ACC112 (cell line): Measurements from ENCODE around the gene SRGAP3.

Experiments
- H2AFZ ChIP-seq: fragments of 200-600 bp; sonication (generic); one replicate; pipeline ENCODE4 v1.6.0; 2017; ENCODE audit warnings: antibody characterized with exemption, low read length; ENCODE audit not compliant: unreplicated experiment
- H3K27ac ChIP-seq: fragments of 200-600 bp; sonication (generic); 2 replicates; pipeline ENCODE4 v1.5.1; 2014; ENCODE audit warnings: low read depth, mild to moderate bottlenecking, antibody characterized with exemption, low read length, moderate library complexity
- H3K27me3 ChIP-seq: fragments of 200-600 bp; sonication (generic); 2 replicates; pipeline ENCODE4 v1.6.1; 2014; ENCODE audit warnings: mild to moderate bottlenecking, antibody characterized with exemption, low read length, moderate library complexity, mixed read lengths; ENCODE audit not compliant: insufficient read depth
- H3K36me3 ChIP-seq: fragments of 200-600 bp; sonication (generic); 2 replicates; pipeline ENCODE4 v1.6.1; 2016; ENCODE audit warnings: mild to moderate bottlenecking, antibody characterized with exemption, low read length, moderate library complexity, mixed read lengths; ENCODE audit not compliant: insufficient read depth
- H3K4me1 ChIP-seq: fragments of 200-600 bp; sonication (generic); one replicate; pipeline ENCODE4 v1.6.1; 2016; ENCODE audit warnings: low read length, mixed read lengths; ENCODE audit not compliant: insufficient read depth, unreplicated experiment, control insufficient read depth
- H3K4me3 ChIP-seq: fragments of 200-600 bp; sonication (generic); 2 replicates; pipeline ENCODE4 v1.5.1; 2014; ENCODE audit warnings: mild to moderate bottlenecking, low read depth, low read length
- H3K79me2 ChIP-seq: fragments of 200-600 bp; sonication (generic); one replicate; pipeline ENCODE4 v1.6.0; 2016; ENCODE audit warnings: low read length; ENCODE audit not compliant: control insufficient read depth, unreplicated experiment, insufficient read depth

SRGAP3 gene

GRCh38 chr3:9158865-9159630 is 90.4 kb downstream of the SRGAP3 start:
- H3K27me3 ChIP-seq = no peaks in the 10 kb centered on the region
- H3K36me3 ChIP-seq = no peaks in the 10 kb centered on the region
- no peak overlapping the region for H3K27ac ChIP-seq
- no peak overlapping the region for H3K4me3 ChIP-seq
- no peak overlapping the region for H2AFZ ChIP-seq
- H3K79me2 ChIP-seq = no peaks in the 10 kb centered on the region
- no peaks in the 10 kb centered on the region for H3K4me1 ChIP-seq

GRCh38 chr3:9157651-9158362 is 91.6 kb downstream of the SRGAP3 start:
- Histone ChIP-seq H3K36me3 (no peaks in the 10 kb centered on the region), H3K27ac (no peak overlapping the region), H3K4me1 (no peaks in the 10 kb centered on the region), H3K4me3 (no peak overlapping the region), H2AFZ (no peak overlapping the region), H3K27me3 (no peaks in the 10 kb centered on the region), H3K79me2 (no peaks in the 10 kb centered on the region)

DNA sequence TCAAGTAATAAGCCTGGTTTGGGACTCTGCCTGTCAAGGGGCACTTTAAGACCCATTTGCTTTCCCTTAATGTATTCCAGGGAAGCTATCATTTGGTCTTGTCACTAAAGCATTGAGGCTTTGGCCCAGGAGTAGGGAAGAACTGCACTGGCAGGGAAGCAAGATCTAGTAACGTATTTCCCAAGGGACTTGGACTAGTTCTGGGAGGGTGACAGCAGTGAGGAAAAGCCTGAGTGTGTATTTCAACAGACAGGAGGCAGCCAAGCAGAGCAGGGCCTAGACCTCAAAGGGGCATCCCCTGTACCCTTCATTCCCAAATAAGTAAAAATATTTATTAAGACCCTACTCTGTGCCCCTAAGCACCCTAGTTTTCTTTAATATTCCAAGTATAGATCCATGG is 92.8 kb downstream of the SRGAP3 start:
- H3K4me3 ChIP-seq = no peak overlapping the region
- H3K27me3 ChIP-seq = no peaks in the 10 kb centered on the region
- H2AFZ ChIP-seq = no peak overlapping the region

DNA sequence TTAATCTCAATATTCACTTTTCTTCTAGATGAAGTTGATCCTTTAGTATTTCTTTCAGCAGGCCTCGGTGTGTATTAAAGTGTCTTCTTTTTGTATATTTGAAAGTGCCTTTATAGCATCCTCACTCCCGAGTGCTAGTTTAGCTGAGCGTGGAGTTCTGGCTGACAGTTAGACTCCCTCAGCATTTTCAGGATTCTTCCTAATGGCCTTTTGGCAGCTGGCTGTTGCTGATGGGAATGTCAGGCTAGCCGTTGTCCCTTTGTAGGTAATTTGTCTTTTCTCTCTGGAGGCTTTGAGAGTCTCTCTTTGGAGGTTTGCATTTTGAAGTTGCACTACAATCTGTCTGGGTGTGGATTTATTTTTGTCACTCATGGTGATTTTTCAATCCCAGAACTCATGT is 94.4 kb downstream of the SRGAP3 start:
- Histone ChIP-seq H3K27me3 (no peaks in the 10 kb centered on the region), H3K4me1 (peaks cover 9% of the 10 kb centered on the region), H3K4me3 (no peak overlapping the region), H2AFZ (no peak overlapping the region), H3K27ac (no peak overlapping the region), H3K36me3 (no peaks in the 10 kb centered on the region), H3K79me2 (no peaks in the 10 kb centered on the region)

More for the DNA sequence above, 92.8 kb downstream of the SRGAP3 start:
- H3K4me1 ChIP-seq = peaks cover under 1% of the 10 kb centered on the region
- no peaks in the 10 kb centered on the region for H3K79me2 ChIP-seq
- H3K36me3 ChIP-seq = no peaks in the 10 kb centered on the region
- no peak overlapping the region for H3K27ac ChIP-seq

GRCh38 chr3:9153904-9154619 is 95.4 kb downstream of the SRGAP3 start:
- Histone ChIP-seq H3K79me2 (no peaks in the 10 kb centered on the region), H3K27me3 (peaks cover 3% of the 10 kb centered on the region; the same call in 1 of the 2 replicates), H2AFZ (no peak overlapping the region)

GRCh38 chr3:9151240-9151639 is 98.2 kb downstream of the SRGAP3 start:
- Histone ChIP-seq H2AFZ (no peak overlapping the region), H3K27me3 (peaks cover 11% of the 10 kb centered on the region; the same call in 1 of the 2 replicates), H3K4me3 (no peak overlapping the region), H3K4me1 (peaks cover 9% of the 10 kb centered on the region), H3K27ac (no peak overlapping the region), H3K36me3 (no peaks in the 10 kb centered on the region), H3K79me2 (no peaks in the 10 kb centered on the region)

More at GRCh38 chr3:9153904-9154619, 95.4 kb downstream of the SRGAP3 start:
- H3K4me3 ChIP-seq = no peak overlapping the region
- no peaks in the 10 kb centered on the region for H3K36me3 ChIP-seq
- peaks cover 9% of the 10 kb centered on the region for H3K4me1 ChIP-seq
- H3K27ac ChIP-seq = no peak overlapping the region

DNA sequence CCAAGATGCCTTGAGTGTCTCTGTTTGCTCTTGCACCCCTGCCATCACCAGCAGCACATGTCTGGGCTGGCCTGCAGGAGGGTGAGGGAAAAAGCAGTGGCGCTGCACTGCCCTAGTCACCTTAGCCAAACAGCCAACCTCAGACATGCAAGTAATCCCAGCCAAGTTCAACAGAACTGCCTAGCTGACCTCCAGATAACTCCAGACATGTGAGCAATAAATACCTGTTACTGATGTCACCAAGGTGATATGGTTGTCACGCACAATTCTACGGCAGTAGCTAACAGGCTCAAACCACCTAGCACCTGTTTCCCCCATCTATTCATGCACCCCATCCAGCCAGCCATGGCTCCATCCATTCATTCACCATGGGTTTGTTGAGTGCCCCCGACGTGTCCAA is 99.9 kb downstream of the SRGAP3 start:
- Histone ChIP-seq H3K4me3 (no peak overlapping the region), H3K4me1 (peaks cover 9% of the 10 kb centered on the region)

DNA sequence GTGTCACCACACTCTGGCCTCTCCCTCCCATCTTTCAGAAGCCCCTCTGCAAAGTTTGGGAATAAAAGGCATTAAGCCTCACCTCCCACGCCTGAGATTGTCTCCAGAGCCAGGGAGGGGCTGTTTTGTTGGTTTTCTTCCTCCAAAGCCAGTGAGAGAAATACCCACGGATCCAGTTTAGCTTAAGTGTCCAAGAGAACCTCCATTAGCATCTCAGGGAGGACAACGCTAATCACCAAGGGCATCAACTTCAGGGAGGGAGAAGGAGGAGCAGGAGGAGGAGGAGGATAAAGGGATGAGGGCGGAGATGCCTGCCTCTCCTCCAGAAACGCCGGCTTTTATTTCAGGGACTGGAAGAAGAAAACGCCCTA is 101.6 kb downstream of the SRGAP3 start:
- H3K4me1 ChIP-seq = peaks cover 9% of the 10 kb centered on the region
- H3K27ac ChIP-seq = no peak overlapping the region
- peaks cover 25% of the 10 kb centered on the region; the same call in 1 of the 2 replicates for H3K27me3 ChIP-seq
- no peaks in the 10 kb centered on the region for H3K79me2 ChIP-seq
- no peak overlapping the region for H2AFZ ChIP-seq
- no peaks in the 10 kb centered on the region for H3K36me3 ChIP-seq
- no peak overlapping the region for H3K4me3 ChIP-seq

More for the DNA sequence above, 99.9 kb downstream of the SRGAP3 start:
- Histone ChIP-seq H3K27me3 (peaks cover 19% of the 10 kb centered on the region; the same call in 1 of the 2 replicates), H2AFZ (no peak overlapping the region), H3K79me2 (no peaks in the 10 kb centered on the region), H3K36me3 (no peaks in the 10 kb centered on the region), H3K27ac (no peak overlapping the region)

DNA sequence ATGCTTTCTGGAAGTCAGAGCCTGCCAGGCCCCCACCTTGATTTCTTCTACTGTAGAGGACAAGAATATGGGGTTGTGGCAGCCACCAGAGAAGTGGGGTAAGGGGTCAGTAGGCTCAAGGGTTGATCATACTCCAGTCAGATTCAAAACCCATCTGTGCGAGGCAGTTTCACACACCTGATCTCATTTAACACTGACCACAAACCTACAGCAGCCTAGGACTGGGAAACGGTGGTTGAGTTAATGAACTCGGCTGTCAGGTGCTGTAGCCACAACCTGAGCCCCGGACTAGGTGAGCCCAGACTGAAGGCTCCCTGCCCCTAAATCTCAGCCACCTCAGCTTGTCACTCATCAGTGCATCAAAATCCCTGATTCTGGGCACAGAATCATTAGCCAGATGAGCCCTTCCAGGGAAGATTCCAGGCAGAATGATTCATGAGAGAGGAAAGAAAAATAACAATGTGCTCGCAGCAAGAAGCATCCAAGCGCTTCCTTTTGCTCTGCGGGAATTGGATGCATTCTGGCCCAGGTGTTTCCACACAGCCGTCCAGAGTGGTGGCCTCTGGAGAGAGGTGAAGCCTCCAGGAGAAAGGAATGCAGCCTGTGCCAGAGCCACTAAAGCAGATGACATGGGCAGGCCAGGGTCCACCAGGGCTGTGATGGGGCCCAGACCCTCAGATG is 102.1 kb downstream of the SRGAP3 start:
- Histone ChIP-seq H3K4me3 (no peak overlapping the region), H3K36me3 (no peaks in the 10 kb centered on the region), H2AFZ (no peak overlapping the region), H3K79me2 (no peaks in the 10 kb centered on the region), H3K27me3 (peaks cover 25% of the 10 kb centered on the region), H3K27ac (no peak overlapping the region), H3K4me1 (peaks cover 9% of the 10 kb centered on the region)

DNA sequence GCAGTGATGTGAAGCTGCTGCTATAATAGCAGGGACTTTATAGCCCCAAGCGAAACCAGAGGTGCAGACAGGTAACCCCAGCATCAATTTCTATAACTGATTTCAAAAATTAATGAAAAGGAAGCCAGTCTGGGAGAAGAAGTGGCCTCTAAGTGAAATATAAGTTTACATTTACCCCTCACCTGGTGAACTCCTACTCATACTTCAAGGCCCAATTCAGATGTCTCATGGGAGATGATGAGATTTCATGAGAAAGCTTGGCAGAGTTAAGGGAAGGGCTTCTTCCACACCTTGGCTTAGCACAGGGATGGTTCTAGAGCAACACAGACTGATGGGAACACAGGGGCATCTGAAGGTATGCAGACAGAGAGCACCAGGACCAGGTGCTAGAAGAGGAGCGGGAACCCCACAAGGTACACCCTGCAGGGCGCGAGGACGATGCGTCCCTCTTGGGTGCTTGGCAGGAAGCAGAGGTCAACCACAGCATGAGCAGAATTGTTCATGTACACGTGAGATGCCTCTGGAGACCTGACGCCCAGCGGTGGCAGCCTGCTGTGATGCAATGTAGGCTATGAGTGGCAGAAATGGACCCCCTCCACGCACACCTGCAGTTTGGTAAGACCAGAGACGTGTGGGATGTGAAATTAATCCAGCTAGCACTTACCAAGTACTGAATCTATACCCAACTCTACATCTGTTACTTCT is 102.9 kb downstream of the SRGAP3 start:
- Histone ChIP-seq H3K4me3 (no peak overlapping the region), H3K27ac (no peak overlapping the region), H3K36me3 (no peaks in the 10 kb centered on the region), H2AFZ (no peak overlapping the region), H3K27me3 (peaks cover 25% of the 10 kb centered on the region), H3K79me2 (no peaks in the 10 kb centered on the region), H3K4me1 (peaks cover 8% of the 10 kb centered on the region)
